Kidney (tissue), 14 donors: ENCODE results near the gene CABP1. TPM values are rescaled to one million over a fixed set of nuclear protein-coding genes. Genes with fewer than 3 reads are reported as not detected.
A peak's percentile ranks its signal among the peaks of the same experiment; 100 is the strongest.

Experiments used
- DNase-seq, 5 donors: peaks; one replicate each; pipeline ENCODE4 v3.0.0-alpha.2; 2013 to 2020
- FAIRE-seq: peaks from 2 replicates; lab custom pipeline; 2012; peaks lifted over from hg19 to GRCh38; lab: Jason Lieb, UNC
- H3K27ac ChIP-seq, 2 donors: one replicate each; pipeline ENCODE4 v1.7.0; 2013; ENCODE audit warnings: low read depth in 2 of 2, low read length in 2 of 2, inconsistent platforms in 1 of 2
- H3K27me3 ChIP-seq: one replicate; pipeline ENCODE4 v1.7.1; 2013; ENCODE audit warnings: low read length, inconsistent platforms; ENCODE audit not compliant: control insufficient read depth, insufficient read depth
- H3K36me3 ChIP-seq, 3 donors: one replicate each; pipeline versions ENCODE4 v1.7.0 to v1.7.1; 2013; ENCODE audit warnings: low read length in 3 of 3, control low read depth in 1 of 3, inconsistent platforms in 1 of 3; ENCODE audit not compliant: insufficient read depth in 3 of 3, control insufficient read depth in 2 of 3
- H3K4me1 ChIP-seq, 3 donors: one replicate each; pipeline versions ENCODE4 v1.7.0 to v1.7.1; 2013; ENCODE audit warnings: low read length in 3 of 3, inconsistent platforms in 1 of 3, low read depth in 1 of 3; ENCODE audit not compliant: control insufficient read depth in 2 of 3, insufficient read depth in 2 of 3
- H3K4me3 ChIP-seq, 3 donors: one replicate each; pipeline versions ENCODE4 v1.7.0 to v1.8.1; 2013; ENCODE audit warnings: low read length in 3 of 3, control low read depth in 1 of 3, inconsistent platforms in 1 of 3
- H3K9ac ChIP-seq, 3 donors: one replicate each; pipeline versions ENCODE4 v1.7.0 to v1.7.1; 2013; ENCODE audit warnings: low read length in 3 of 3, control low read depth in 1 of 3, inconsistent platforms in 1 of 3
- H3K9me3 ChIP-seq, 3 donors: one replicate each; pipeline versions ENCODE4 v1.7.0 to v1.7.1; 2013; ENCODE audit warnings: low read length in 3 of 3, control low read depth in 1 of 3, inconsistent platforms in 1 of 3; ENCODE audit not compliant: control insufficient read depth in 2 of 3, insufficient read depth in 1 of 3
- intact Hi-C: fragments of 100-400 bp; cut with DNase I; formaldehyde crosslinking; loops from one replicate; pipeline ENCODE4 v1.11.1; 2022
- polyA plus RNA-seq: library from polyadenylated mRNA; stranded (reverse); fragments of 350-450 nt; fragmentation: Illumina TruSeq; extraction: RNeasy Lipid Tissue Mini Kit (QIAGEN cat#74804); gene quantifications from one replicate; pipeline ENCODE4 v1.2.3, GENCODE V29; 2014; ENCODE audit warnings: low read depth, low replicate concordance; ENCODE audit not compliant: insufficient read depth
- total RNA-seq: library from RNA; stranded (reverse); fragmentation: NEBNext Ultra II Directional; extraction: Animal tissue kit (Norgen Biotek cat#: 25700); gene quantifications from one replicate; pipeline ENCODE4 v1.2.1, GENCODE V29; 2021
- TF ChIP-seq, protein P1 (sequence below): IDR thresholded peaks from 3 replicates; pipeline ENCODE4 v1.5.1; 2012; ENCODE audit warnings: mild to moderate bottlenecking, moderate library complexity, borderline replicate concordance; ENCODE audit not compliant: insufficient read depth; ENCODE audit errors: extremely low read depth
- donor health status: control.
- donor health status: control.
- donor health status: control.
- donor health status: control.
- donor health status: control.
- donor health status: DM: yes; HTN: yes; CAD: no.
- donor health status: Normal renal cell carcinoma (clear cell type).

Gene CABP1
- total and polyA plus RNA-seq, 2 donors from 2014 or later: 2.0 to 24.1 TPM

DNA sequence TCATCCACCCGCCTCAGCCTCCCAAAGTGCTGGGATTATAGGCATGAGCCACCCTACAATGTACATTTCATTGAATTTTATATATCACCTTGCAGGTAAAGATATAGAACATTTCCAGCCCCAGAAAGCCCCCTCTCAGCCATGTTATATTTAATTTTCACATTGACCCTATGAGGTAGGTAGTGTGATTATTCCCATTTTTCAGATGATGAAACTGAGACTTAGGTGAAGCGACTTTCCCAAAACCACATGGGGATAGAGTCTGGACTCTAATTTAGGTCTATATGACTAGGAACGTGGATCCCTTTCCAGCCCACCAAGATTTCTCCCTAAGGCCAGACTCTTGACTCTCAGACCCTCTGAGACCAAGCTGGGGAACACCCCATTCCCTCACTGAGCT is 43.5 kb upstream of the CABP1 start:
- FAIRE-seq (no peak), DNase-seq (no peak)
- H3K4me3 ChIP-seq: no peak overlapping the region
- no peaks in the 10 kb centered on the region for H3K36me3 ChIP-seq
- no peaks in the 10 kb centered on the region for H3K27me3 ChIP-seq
- peaks cover 0 to 13% (median 7%) of the 10 kb centered on the region in 3 donors for H3K4me1 ChIP-seq
- TF ChIP-seq, protein P1, sequence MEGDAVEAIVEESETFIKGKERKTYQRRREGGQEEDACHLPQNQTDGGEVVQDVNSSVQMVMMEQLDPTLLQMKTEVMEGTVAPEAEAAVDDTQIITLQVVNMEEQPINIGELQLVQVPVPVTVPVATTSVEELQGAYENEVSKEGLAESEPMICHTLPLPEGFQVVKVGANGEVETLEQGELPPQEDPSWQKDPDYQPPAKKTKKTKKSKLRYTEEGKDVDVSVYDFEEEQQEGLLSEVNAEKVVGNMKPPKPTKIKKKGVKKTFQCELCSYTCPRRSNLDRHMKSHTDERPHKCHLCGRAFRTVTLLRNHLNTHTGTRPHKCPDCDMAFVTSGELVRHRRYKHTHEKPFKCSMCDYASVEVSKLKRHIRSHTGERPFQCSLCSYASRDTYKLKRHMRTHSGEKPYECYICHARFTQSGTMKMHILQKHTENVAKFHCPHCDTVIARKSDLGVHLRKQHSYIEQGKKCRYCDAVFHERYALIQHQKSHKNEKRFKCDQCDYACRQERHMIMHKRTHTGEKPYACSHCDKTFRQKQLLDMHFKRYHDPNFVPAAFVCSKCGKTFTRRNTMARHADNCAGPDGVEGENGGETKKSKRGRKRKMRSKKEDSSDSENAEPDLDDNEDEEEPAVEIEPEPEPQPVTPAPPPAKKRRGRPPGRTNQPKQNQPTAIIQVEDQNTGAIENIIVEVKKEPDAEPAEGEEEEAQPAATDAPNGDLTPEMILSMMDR: no peak
- no peaks in the 10 kb centered on the region for H3K9me3 ChIP-seq
- intact Hi-C loops: no loop called here
- H3K9ac ChIP-seq: no peak overlapping the region
- H3K27ac ChIP-seq: no peak overlapping the region

DNA sequence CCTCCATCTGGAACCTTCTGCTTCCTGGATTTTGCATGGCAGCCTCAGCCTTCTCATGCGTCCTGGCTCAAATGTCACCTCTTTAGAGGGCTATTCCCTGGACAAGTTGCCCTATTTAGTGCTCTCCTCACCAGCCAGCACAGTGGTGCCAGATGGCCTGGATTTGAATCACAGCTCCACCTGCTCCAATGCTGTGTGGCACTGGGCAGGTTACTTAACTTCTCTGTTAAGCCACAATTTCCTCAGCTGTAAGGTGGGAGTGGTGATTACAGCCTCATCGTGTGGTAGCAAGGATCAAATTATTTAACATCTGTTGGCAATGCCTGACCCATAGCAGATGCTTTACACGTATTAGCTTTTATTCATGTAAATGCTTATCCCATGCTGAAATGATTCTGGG is 42.6 kb upstream of the CABP1 start:
- H3K4me3 ChIP-seq: no peak overlapping the region
- FAIRE-seq (no peak), DNase-seq (no peak)
- H3K27me3 ChIP-seq: no peaks in the 10 kb centered on the region
- intact Hi-C loops: no loop called here
- H3K36me3 ChIP-seq: no peaks in the 10 kb centered on the region
- TF ChIP-seq, protein P1: no peak
- no peak overlapping the region for H3K9ac ChIP-seq
- H3K9me3 ChIP-seq: no peaks in the 10 kb centered on the region
- no peak overlapping the region for H3K27ac ChIP-seq
- peaks cover 0 to 13% (median 7%) of the 10 kb centered on the region in 3 donors for H3K4me1 ChIP-seq

DNA sequence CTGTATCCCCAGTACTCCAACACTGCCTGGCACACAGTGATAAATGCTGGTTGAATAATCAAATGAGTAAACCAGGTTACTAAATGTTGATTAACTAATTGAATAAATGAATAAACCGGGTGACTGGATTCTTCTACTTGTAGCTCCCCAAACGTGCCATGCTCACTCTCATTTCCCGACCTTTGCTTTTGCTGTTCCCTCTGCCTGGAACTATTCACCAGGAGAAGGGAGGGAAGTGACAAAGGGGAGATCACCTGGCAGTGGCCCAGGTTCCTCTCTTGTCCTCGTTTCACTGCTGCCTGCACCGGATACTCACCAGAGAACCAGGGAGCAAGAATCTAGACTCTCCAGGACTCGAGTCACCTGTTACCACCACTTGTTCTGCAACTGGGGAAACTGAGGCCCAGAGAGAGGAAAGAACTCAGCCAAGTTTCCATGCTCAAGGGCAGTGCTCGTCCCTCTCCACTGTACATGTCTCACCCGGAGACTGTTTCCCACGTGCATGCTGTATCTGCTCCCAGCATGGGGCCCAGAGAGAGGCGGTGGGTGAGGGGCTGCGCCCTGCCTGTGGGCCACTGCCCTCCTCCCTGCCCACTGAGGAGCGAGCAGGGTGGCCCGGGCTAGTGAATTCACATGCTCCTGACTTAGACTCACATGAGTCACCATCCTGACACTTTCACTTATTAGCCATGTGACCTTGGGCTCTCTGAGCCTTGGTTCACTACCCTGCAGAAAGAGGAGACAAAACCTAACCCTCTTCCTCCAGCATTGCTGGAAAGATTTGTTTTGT is 41.6 kb upstream of the CABP1 start:
- peak; percentile 26 to 89 (median 55) for DNase-seq

More for the DNA sequence above, 41.6 kb upstream of the CABP1 start:
- Histone ChIP-seq H3K9ac (peak overlapping the region in 1 of 3 donors; percentile 72), H3K4me3 (peak overlapping the region in 1 of 3 donors; percentile 37), H3K4me1 (peaks cover 0 to 13% (median 7%) of the 10 kb centered on the region in 3 donors), H3K27ac (peak overlapping the region; percentile 87 to 88), H3K27me3 (no peaks in the 10 kb centered on the region), H3K36me3 (no peaks in the 10 kb centered on the region), H3K9me3 (no peaks in the 10 kb centered on the region)
- TF ChIP-seq, protein P1: no peak
- intact Hi-C loops: no loop called here
- FAIRE-seq: peak; percentile 87
